ENCODE data around the gene TTLL5.

The TTLL5 gene

GRCh38 chr14:75660630-75661498, at the start of gene TTLL5, which contains the start of gene ERG28:
Gene TTLL5 (plus strand): TSS chr14:75661246. CDS start chr14:75663150, 1,904 bp downstream.
Gene ERG28 (minus strand): TSS chr14:75660876. CDS start chr14:75657502, 3,374 bp downstream.
- DNase-seq: peak; percentile 98

- DNase-seq: no peak
Observed at GRCh38 chr14:75612157-75612556, 48.9 kb upstream of the TTLL5 start.

- DNase-seq: no peak
Observed at GRCh38 chr14:75614179-75614578, 46.9 kb upstream of the TTLL5 start.

- DNase-seq: no peak
Observed at GRCh38 chr14:75615200-75615599, 45.8 kb upstream of the TTLL5 start.

- DNase-seq: no peak
Observed at GRCh38 chr14:75619548-75619947, 41.5 kb upstream of the TTLL5 start.

GRCh38 chr14:75625034-75625433, 36.0 kb upstream of the TTLL5 start:
- no peak for DNase-seq

GRCh38 chr14:75626396-75626795, 34.6 kb upstream of the TTLL5 start:
- no peak for DNase-seq

GRCh38 chr14:75626863-75627262, 34.2 kb upstream of the TTLL5 start:
- no peak for DNase-seq

GRCh38 chr14:75627406-75627805, 33.6 kb upstream of the TTLL5 start:
- no peak for DNase-seq

GRCh38 chr14:75628816-75629215, 32.2 kb upstream of the TTLL5 start:
- no peak for DNase-seq

GRCh38 chr14:75630695-75631452, 30.2 kb upstream of the TTLL5 start:
- no peak for DNase-seq

GRCh38 chr14:75631453-75631831, 29.6 kb upstream of the TTLL5 start:
- no peak for DNase-seq

GRCh38 chr14:75634848-75635247, 26.2 kb upstream of the TTLL5 start:
- no peak for DNase-seq

- peak; percentile 75 for DNase-seq
Observed at GRCh38 chr14:75636100-75636692, 24.9 kb upstream of the TTLL5 start.

GRCh38 chr14:75640876-75641275, 20.2 kb upstream of the TTLL5 start:
- DNase-seq: no peak

- no peak for DNase-seq
Observed at GRCh38 chr14:75643985-75644384, 17.1 kb upstream of the TTLL5 start.

- no peak for DNase-seq
Observed at GRCh38 chr14:75645056-75645455, 16.0 kb upstream of the TTLL5 start.

- no peak for DNase-seq
Observed at GRCh38 chr14:75646762-75647161, 14.3 kb upstream of the TTLL5 start.

- DNase-seq: no peak
Observed at GRCh38 chr14:75647640-75648039, 13.4 kb upstream of the TTLL5 start.

GRCh38 chr14:75648066-75648838, 12.8 kb upstream of the TTLL5 start:
- no peak for DNase-seq

GRCh38 chr14:75649337-75649736, 11.7 kb upstream of the TTLL5 start:
- no peak for DNase-seq

- DNase-seq: no peak
Observed at GRCh38 chr14:75649773-75650172, 11.3 kb upstream of the TTLL5 start.

All from NCI-H524 treated with DMSO at 0.1 percent for 48 hours (cell line).